ENCODE results near the gene KLC1.

DNA sequence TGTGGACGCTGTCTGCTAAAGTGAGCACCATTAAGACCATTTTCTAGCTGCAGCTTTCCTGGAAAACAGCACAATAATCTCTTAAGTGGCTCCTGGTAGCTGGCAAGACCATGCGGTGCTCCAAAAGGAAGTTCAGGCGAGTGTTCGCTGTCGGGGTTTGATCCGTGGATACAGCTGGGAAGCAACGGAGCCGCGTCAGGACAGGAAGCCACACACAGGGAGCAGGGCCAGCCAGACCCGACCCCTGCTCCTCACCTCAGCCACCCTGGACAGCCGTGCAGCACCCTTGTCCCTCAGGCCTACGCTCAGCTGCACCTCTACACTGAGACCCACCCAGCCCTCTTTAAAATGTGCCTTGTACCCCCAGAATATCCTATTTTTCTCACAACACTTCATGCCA lies 106.0 kb downstream of the KLC1 start:
- TF ChIP-seq, protein P1, sequence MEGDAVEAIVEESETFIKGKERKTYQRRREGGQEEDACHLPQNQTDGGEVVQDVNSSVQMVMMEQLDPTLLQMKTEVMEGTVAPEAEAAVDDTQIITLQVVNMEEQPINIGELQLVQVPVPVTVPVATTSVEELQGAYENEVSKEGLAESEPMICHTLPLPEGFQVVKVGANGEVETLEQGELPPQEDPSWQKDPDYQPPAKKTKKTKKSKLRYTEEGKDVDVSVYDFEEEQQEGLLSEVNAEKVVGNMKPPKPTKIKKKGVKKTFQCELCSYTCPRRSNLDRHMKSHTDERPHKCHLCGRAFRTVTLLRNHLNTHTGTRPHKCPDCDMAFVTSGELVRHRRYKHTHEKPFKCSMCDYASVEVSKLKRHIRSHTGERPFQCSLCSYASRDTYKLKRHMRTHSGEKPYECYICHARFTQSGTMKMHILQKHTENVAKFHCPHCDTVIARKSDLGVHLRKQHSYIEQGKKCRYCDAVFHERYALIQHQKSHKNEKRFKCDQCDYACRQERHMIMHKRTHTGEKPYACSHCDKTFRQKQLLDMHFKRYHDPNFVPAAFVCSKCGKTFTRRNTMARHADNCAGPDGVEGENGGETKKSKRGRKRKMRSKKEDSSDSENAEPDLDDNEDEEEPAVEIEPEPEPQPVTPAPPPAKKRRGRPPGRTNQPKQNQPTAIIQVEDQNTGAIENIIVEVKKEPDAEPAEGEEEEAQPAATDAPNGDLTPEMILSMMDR (IDR thresholded peaks at IDR 0.05): no peak
- no peak for TF ChIP-seq POLR2AphosphoS5 (IDR thresholded peaks at IDR 0.05)
